Stimulated activated CD4-positive, alpha-beta T cell treated with anti-CD3 and anti-CD28 coated beads, TNF-alpha, amount 100 ng/mL, for 4 hours (primary cell): Measurements from ENCODE around the gene RNF150.
A peak's percentile ranks its signal among the peaks of the same experiment; 100 is the strongest.

Experiments
- DNase-seq, 3 experiments: peaks; one replicate each; pipeline ENCODE4 v3.0.0-alpha.2; 2020; ENCODE audit warnings: low read depth in 3 of 3

RNF150 gene

DNA sequence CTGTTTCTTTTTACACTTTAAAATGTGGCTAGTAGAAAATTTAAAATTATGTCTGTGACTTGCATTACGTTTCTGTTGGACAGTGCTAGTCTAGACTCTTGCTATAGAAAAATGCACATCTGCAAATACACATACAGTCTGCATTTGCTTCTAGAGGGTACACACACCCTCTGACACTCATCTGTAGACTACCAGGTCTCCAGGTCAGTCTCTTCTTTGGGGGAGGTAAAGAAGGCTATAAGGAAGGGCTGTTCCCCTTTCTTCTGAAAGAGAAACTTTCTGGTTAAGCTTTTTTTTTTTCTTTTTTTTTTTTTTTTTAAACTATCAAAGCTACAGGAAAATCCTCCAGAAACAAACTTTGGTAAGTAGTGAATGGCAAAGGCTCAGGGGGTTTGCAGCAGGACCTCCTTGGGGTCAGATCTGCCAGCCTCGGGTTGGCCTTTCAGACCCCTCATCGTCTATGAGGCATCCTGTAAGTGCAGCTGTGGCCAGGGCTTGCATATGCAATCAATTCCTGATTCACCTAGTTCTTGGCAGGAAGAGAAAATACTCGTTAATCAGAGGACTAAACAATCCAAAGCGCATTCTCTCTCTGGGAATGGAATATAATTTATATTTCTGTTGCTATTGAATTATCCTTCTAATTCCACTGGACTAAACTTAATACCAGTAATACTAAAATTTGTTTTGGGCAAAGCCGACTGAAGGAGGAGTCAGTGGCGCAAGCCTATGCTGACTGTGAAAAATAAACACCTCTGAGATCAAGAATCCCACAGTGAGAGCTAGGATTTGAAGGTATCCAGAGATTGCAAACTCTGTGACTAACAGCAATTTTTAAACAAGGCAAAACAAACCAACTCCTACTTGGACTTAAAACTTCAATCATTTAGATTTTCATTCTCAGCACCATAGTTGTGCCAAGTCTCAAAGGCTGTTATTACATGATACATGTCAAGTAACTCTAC lies 267.7 kb downstream of the RNF150 start:
- DNase-seq = no peak

- DNase-seq = no peak
Observed at GRCh38 chr4:140863197-140863596, 270.1 kb downstream of the RNF150 start.

DNA sequence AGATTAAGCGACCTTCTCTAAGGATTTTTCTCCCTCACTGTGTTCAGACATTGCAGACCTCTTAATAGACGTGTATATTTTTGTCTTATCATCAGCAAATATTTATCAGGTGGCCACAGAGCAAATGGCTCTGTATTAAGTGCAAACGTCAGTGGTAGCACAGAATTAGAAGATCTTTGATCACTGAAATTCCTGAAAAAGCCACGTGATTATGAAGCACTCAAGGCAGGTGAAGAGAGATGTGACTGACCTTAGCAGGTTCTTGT lies 271.2 kb downstream of the RNF150 start:
- no peak for DNase-seq

- DNase-seq = peak in 1 of 3 experiments; percentile 1
Observed at GRCh38 chr4:140861359-140862176, 271.7 kb downstream of the RNF150 start.

- no peak for DNase-seq
Observed at GRCh38 chr4:140858897-140859296, 274.4 kb downstream of the RNF150 start.

DNA sequence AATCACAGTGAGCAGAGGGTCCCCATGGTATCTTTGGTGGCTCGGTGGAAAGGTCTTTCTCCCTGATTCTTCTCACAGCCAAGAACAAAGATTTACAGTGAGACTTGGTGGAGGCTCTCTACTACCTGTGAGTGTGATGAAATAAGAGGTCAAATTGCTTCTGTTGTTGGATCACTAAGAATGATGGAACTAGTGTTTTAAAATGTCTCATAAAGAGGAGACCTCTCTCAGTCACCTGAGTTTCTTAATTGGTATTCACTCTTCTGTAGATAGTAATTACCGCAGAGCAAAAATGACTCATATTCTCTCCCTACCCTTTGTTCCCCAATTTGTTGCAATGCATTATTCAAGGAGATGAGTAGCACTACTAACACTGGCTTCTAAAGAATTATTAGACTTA lies 276.2 kb downstream of the RNF150 start:
- no peak for DNase-seq

GRCh38 chr4:140856621-140857062 lies 276.6 kb downstream of the RNF150 start:
- no peak for DNase-seq

- DNase-seq = no peak
Observed at GRCh38 chr4:140854168-140854567, 279.1 kb downstream of the RNF150 start.

- DNase-seq = no peak
Observed at GRCh38 chr4:140851804-140852203, 281.5 kb downstream of the RNF150 start.

DNA sequence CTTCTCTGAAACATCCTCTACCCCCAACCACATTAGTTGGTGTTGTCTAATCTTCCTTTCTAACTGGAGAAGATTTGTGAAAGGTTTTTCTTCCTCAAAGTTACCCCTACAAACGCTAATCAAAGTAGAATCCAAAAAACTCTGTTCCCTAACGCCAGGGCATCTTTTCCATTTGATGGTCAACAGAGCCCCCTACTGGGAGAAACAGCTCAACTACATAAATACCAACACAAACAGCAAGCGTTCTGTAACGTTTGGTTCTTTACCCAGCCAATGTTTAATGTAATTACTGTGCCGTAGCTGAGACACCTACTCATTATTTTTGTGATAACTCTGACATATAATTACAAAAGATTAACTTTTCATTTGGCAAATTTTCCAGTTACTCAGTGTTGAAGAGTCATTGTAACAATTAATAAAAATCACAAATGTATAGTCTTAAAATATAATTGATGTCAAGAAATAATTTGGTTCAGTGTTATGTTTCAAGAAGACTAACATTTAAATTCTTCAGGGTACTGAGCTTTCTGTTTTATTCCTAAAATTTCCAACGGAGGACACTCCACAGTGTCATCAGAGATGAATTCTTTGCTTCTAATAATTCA lies 282.1 kb downstream of the RNF150 start:
- no peak for DNase-seq

GRCh38 chr4:140849526-140849925 lies 283.7 kb downstream of the RNF150 start:
- DNase-seq = no peak

DNA sequence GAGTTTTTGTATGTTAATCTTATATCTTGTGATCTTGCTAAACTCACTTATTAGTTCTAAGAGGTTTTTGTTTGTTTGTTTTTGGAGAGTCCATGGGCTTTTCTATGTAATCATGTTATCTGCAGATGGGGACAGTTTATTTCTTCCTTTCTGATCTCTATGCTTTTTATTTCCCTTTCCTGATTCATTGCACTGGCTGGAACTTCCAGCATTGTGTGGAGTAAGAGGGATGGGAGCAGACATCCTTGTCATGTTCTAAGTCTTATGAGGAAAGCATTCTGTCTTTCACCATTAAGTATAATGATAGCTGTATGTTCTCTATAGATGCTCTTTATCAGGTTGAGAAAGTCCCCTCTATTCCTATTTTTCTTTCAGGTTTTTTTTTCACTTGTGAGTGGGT lies 286.5 kb downstream of the RNF150 start:
- no peak for DNase-seq

GRCh38 chr4:140844061-140844460 lies 289.2 kb downstream of the RNF150 start:
- no peak for DNase-seq

- no peak for DNase-seq
Observed at GRCh38 chr4:140841186-140841585, 292.1 kb downstream of the RNF150 start.

- DNase-seq = no peak
Observed at GRCh38 chr4:140839888-140840790, 293.1 kb downstream of the RNF150 start.

DNA sequence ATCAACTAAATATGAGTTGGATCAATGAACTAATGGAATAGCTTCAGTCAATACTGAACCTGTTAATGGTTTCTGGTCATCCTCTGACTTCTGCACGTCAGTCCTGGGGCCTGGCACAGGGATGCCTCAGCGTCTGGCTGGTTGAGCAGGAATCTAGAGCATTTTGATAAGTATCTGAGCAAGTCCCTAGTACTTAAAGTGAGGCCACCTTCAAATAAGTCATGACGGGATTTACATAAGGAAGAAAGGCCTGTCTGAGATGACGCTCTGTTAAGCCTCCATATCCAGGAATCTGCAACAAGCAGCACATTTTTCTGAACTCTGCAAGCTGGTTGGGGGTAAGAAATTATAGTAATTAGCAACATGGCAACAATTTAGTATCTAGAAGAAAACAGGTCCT lies 293.9 kb downstream of the RNF150 start:
- no peak for DNase-seq

GRCh38 chr4:140837736-140838135 lies 295.5 kb downstream of the RNF150 start:
- DNase-seq = no peak

- DNase-seq = no peak
Observed at GRCh38 chr4:140834839-140835495, 298.3 kb downstream of the RNF150 start.

- DNase-seq = no peak
Observed at GRCh38 chr4:140833280-140833679, 300.0 kb downstream of the RNF150 start.

DNA sequence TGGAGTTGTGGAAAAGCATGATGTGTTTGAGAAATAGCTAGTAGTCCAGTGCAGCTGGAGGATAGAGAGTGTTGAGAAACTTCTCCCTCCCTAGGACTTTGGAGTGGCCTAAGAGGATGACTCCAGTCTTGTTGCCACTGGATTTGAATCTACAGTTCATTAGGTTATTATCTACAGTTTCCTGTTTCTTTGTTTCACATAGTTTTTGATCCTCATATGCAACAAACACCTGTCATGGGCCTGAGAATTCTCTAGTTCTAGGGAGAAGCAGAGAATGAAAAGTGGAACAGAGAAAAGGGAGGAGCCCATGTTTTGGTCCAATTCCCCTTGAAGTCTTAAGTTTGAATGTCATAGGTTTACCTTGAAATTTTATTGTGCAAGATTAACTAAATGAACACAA lies 303.4 kb downstream of the RNF150 start:
- DNase-seq = no peak

DNA sequence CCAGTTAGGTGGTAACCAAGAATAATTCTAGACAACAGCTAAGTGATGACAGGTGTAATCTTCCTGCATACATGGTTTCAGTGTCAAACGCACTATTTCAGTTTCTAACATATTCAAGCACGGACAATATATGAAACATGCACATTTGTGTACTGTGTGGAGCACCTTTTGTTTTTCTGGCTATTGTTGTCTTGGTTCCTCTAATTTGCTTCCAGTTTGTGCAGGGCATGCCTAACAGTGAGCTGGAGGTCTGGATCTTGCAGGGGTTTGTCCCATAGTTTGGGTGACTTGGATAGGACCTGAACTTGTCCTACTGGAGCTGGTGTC lies 306.6 kb downstream of the RNF150 start:
- no peak for DNase-seq
